K562 (cell line): ENCODE data around the gene CBX4. TPM values are rescaled to one million over a fixed set of nuclear protein-coding genes. Genes with fewer than 3 reads are reported as not detected.

Source experiments
- ATAC-seq: fragments of 200-7000 bp; cut with Tn5 transposase; 3 replicates; pipeline ENCODE4 v1.9.1; 2020; ENCODE audit warnings: moderate library complexity
- BruUV-seq: library from RNA; stranded (reverse); fragments of 400-500 nt; replicated peaks from 2 replicates; lab custom pipeline; 2021; lab: Mats Ljungman, UMichigan
- CTCF ChIA-PET: fragments of 300-600 bp; formaldehyde crosslinking; extraction: SDS; loops from one replicate; lab custom pipeline; 2021; ENCODE audit warnings: low intra/inter-chr PET ratio; lab: Yijun Ruan, JAX
- POLR2A ChIA-PET: fragments of 300-600, 350-650 bp; sonication (Branson Sonifier 250); formaldehyde crosslinking; extraction: SDS; loops from one replicate; lab custom pipeline; 2021; ENCODE audit warnings: antibody characterized with exemption, inconsistent platforms; lab: Yijun Ruan, JAX
- DNase-seq, 4 experiments: peaks; one replicate each; pipeline versions ENCODE4 v3.0.0 to v3.0.0-alpha.2; 2011 to 2018; ENCODE audit warnings: low spot score in 3 of 4, mixed read lengths in 3 of 4; ENCODE audit errors: extremely low read depth in 1 of 4
- FAIRE-seq: peaks from 2 replicates; lab custom pipeline; 2011; peaks lifted over from hg19 to GRCh38; lab: Jason Lieb, UNC
- H2AFZ ChIP-seq: 2 replicates; pipeline ENCODE4 v1.6.0; 2011; ENCODE audit warnings: low read depth, low read length, control low read depth, inconsistent platforms
- H3K27ac ChIP-seq: fragments of 200-600 bp; 3 replicates; pipeline ENCODE4 v1.8.0; 2011; ENCODE audit warnings: low read depth, mild to moderate bottlenecking, control low read depth, inconsistent platforms, low read length, moderate library complexity, mixed read lengths; ENCODE audit errors: extremely low read depth
- H3K27me3 ChIP-seq, 2 experiments: fragments of 300-600 bp in 1 of 2; 2 replicates in 1 of 2; 3 replicates in 1 of 2; pipeline versions ENCODE4 v1.6.0 to v1.8.0; 2011; ENCODE audit warnings: inconsistent platforms in 2 of 2, low read length in 2 of 2, mild to moderate bottlenecking in 1 of 2, mixed read lengths in 1 of 2, moderate library complexity in 1 of 2; ENCODE audit not compliant: control insufficient read depth in 2 of 2, insufficient read depth in 2 of 2
- H3K36me3 ChIP-seq: fragments of 300-600 bp; 3 replicates; pipeline ENCODE4 v1.8.0; 2011; ENCODE audit warnings: mild to moderate bottlenecking, low read length, inconsistent platforms; ENCODE audit not compliant: control insufficient read depth, insufficient read depth
- H3K4me1 ChIP-seq, 2 experiments: fragments of 200-600 bp in 1 of 2; replicated peaks in 1 of 2; 2 replicates in 1 of 2; 3 replicates in 1 of 2; pipeline versions ENCODE4 v1.5.1 to v1.8.0; 2011; ENCODE audit warnings: inconsistent platforms in 2 of 2, low read length in 2 of 2, mild to moderate bottlenecking in 1 of 2, mixed read lengths in 1 of 2, moderate library complexity in 1 of 2; ENCODE audit not compliant: control insufficient read depth in 2 of 2, insufficient read depth in 2 of 2
- H3K4me2 ChIP-seq: 2 replicates; pipeline ENCODE4 v1.6.1; 2011; ENCODE audit warnings: low read length, control low read depth, inconsistent platforms, mixed read lengths; ENCODE audit not compliant: insufficient read depth
- H3K4me3 ChIP-seq: fragments of 200-600 bp; sonication (generic), shearing (Covaris generic); 2 replicates; pipeline ENCODE4 v1.5.1; 2016; ENCODE audit warnings: control low read depth, inconsistent platforms
- H3K79me2 ChIP-seq: fragments of 200-600 bp; 3 replicates; pipeline ENCODE4 v1.8.0; 2011; ENCODE audit warnings: low read length, inconsistent platforms; ENCODE audit not compliant: control insufficient read depth, insufficient read depth
- H3K9ac ChIP-seq, 2 experiments: 2 replicates each; pipeline versions ENCODE4 v1.6.0 to v1.6.1; 2011; ENCODE audit warnings: low read depth in 2 of 2, low read length in 2 of 2, control low read depth in 1 of 2, inconsistent platforms in 1 of 2, mild to moderate bottlenecking in 1 of 2, mixed read lengths in 1 of 2; ENCODE audit not compliant: insufficient read depth in 1 of 2
- H3K9me1 ChIP-seq: one replicate; pipeline ENCODE4 v1.6.0; 2011; ENCODE audit warnings: inconsistent platforms, mild to moderate bottlenecking, low read length, moderate library complexity; ENCODE audit not compliant: control insufficient read depth, insufficient read depth
- H3K9me3 ChIP-seq: replicated peaks from 2 replicates; pipeline ENCODE4 v1.5.1; 2011; ENCODE audit warnings: low read depth, low read length, inconsistent platforms; ENCODE audit not compliant: control insufficient read depth, insufficient read depth
- H4K20me1 ChIP-seq: replicated peaks from 2 replicates; pipeline ENCODE4 v1.6.1; 2011; ENCODE audit warnings: low read length, inconsistent platforms, mixed read lengths; ENCODE audit not compliant: control insufficient read depth, insufficient read depth
- CBFA2T2 ChIP-seq: fragments of 450-650 bp; conservative IDR thresholded peaks from 2 replicates; pipeline ENCODE4 v1.6.1; 2017; ENCODE audit warnings: mild to moderate bottlenecking
- CC2D1A ChIP-seq: fragments of 450-650 bp; IDR thresholded peaks from 2 replicates; pipeline ENCODE4 v1.6.1; 2017; ENCODE audit warnings: mild to moderate bottlenecking
- DEAF1 ChIP-seq: fragments of 450-650 bp; formaldehyde crosslinking; IDR thresholded peaks from 2 replicates; pipeline ENCODE4 v1.4.0; 2020; ENCODE audit warnings: mild to moderate bottlenecking, moderate library complexity
- GABPA ChIP-seq: fragments of 200-800 bp; sonication (Bioruptor generic); conservative IDR thresholded peaks from 2 replicates; pipeline ENCODE4 v1.6.1; 2016; ENCODE audit warnings: low read depth, missing genetic modification characterization, missing compliant biosample characterization
- MTA3 ChIP-seq: fragments of 450-650 bp; formaldehyde crosslinking; IDR thresholded peaks from 2 replicates; pipeline ENCODE4 v1.6.1; 2017; ENCODE audit warnings: mild to moderate bottlenecking, borderline replicate concordance
- MXI1 ChIP-seq: IDR thresholded peaks from 2 replicates; pipeline ENCODE4 v1.6.1; 2011; ENCODE audit warnings: low read depth, mild to moderate bottlenecking, improper control_type of control experiment, low read length
- TAL1 ChIP-seq: fragments of 450-650 bp; IDR thresholded peaks from 2 replicates; pipeline ENCODE4 v1.6.1; 2016; ENCODE audit warnings: mild to moderate bottlenecking
- TBL1XR1 ChIP-seq, 2 experiments: IDR thresholded peaks; 2 replicates each; pipeline ENCODE4 v1.6.1; 2012; ENCODE audit warnings: improper control_type of control experiment in 2 of 2, low read length in 2 of 2, mild to moderate bottlenecking in 1 of 2
- TCF3 ChIP-seq: sonication (generic); formaldehyde crosslinking; IDR thresholded peaks from 2 replicates; pipeline ENCODE4 v1.4.0; 2020; ENCODE audit warnings: mild to moderate bottlenecking, missing genetic modification reagents
- UBTF ChIP-seq, 2 experiments: IDR thresholded peaks; 2 replicates each; pipeline ENCODE4 v1.6.1; 2012; ENCODE audit warnings: improper control_type of control experiment in 2 of 2, low read depth in 2 of 2, low read length in 2 of 2, borderline replicate concordance in 1 of 2
- VEZF1 ChIP-seq: fragments of 200-800 bp; sonication (Bioruptor generic); IDR thresholded peaks from 2 replicates; pipeline ENCODE4 v1.6.1; 2017; ENCODE audit warnings: missing genetic modification characterization, missing compliant biosample characterization
- ZNF592 ChIP-seq: fragments of 450-650 bp; IDR thresholded peaks from 2 replicates; pipeline ENCODE4 v1.6.1; 2017; ENCODE audit warnings: antibody characterized with exemption, mild to moderate bottlenecking
- WGBS: fragments of 100-300 bp; shearing (Covaris generic); methylation state at CpG from one replicate; pipeline ENCODE4 v1.1.6; 2016; ENCODE audit warnings: low coverage, mixed read lengths; ENCODE audit not compliant: insufficient coverage; ENCODE audit errors: missing lambda C conversion rate; 5-methylcytosine and 5-hydroxymethylcytosine counted together
- in situ Hi-C: fragments of 300-500 bp; cut with MboI; formaldehyde crosslinking; loops from 4 replicates; pipeline ENCODE4 v1.15.0; 2018; ENCODE audit warnings: inconsistent platforms, mixed read lengths
- intact Hi-C: fragments of 100-400 bp; cut with micrococcal nuclease; formaldehyde crosslinking; loops from 2 replicates; pipeline ENCODE4 v1.14.2; 2022
- polyA plus RNA-seq, 8 experiments: library from polyadenylated mRNA; depleted of rRNA in 4 of 8; stranded (reverse) in 5 of 8; unstranded in 3 of 8; fragments of >200 nt; fragmentation: Nextera tagmentation in 2 of 8; fragmentation: Illumina TruSeq in 1 of 8; extraction: Ambion mirVana in 2 of 8; extraction: Trizol in 1 of 8; gene quantifications; 2 replicates each; pipeline versions ENCODE4 v1.2.1 to v1.2.3, GENCODE V29; 2011 to 2014; ENCODE audit warnings: inconsistent platforms in 1 of 8, missing spikeins in 1 of 8
- total RNA-seq, 7 experiments: library from RNA; depleted of rRNA in 6 of 7; stranded (reverse); fragments of >200 nt in 6 of 7; fragmentation: Illumina TruSeq in 2 of 7; extraction: Trizol in 2 of 7; gene quantifications; 2 replicates each; pipeline versions ENCODE4 v1.2.1 to v1.2.3, GENCODE V29; 2011 to 2021; ENCODE audit warnings: low replicate concordance in 1 of 7

Gene CBX4
- total and polyA plus RNA-seq, 9 of the 15 experiments (the other 6 are each of a cell fraction or from before 2014, with no cell fraction given): 0.98 to 50.5 (median 10.0) TPM

- Histone ChIP-seq H2AFZ (0 out of 2 replicates have a peak overlapping the region, but pooled peaks have one; percentile 6), H3K4me3 (no peak overlapping the region), H3K9ac (peak overlapping the region; percentile 30 to 41; a peak in 3 of 4 replicates), H3K79me2 (peaks cover 63% of the 10 kb centered on the region), H3K4me1 (peaks cover 64 to 87% of the 10 kb centered on the region in 2 experiments), H3K4me2 (peak overlapping the region; percentile 19; the same call in 1 of the 2 replicates), H3K27me3 (no peaks in the 10 kb centered on the region), H3K27ac (peak overlapping the region; percentile 99), H3K9me3 (no peaks in the 10 kb centered on the region), H3K36me3 (peaks cover 4% of the 10 kb centered on the region; the same call in 1 of the 3 replicates), H4K20me1 (no peaks in the 10 kb centered on the region), H3K9me1 (no peaks in the 10 kb centered on the region)
- DNase-seq (peak in 2 of 4 experiments; percentile 37 to 64), FAIRE-seq (peak; percentile 74), ATAC-seq (no peak)
- no TSS peak for BruUV-seq
- in situ Hi-C loops (no loop called here), intact Hi-C loops (no loop called here)
- 32% methylated on average over 2 of the region's 2 CpGs for WGBS
- CTCF ChIA-PET: interaction anchor here (0.7 kb wide), 1 partner anchor 1581 kb away, joined by 3 read pairs; no protein-coding TSS in a partner anchor
- POLR2A ChIA-PET: interaction anchor here (1.0 to 17.8 kb wide), 5 partner anchors 8 to 62 kb away, joined by 3 to 386 read pairs (median 4); partner anchors contain the start of gene CBX4
- TF ChIP-seq TBL1XR1 (IDR thresholded peaks at IDR 0.05; ENCODE audit: low read length in 2 of 2) (peak in 1 of 2 experiments; percentile 22; a peak in 1 of 4 replicates), ZNF592 (peak; percentile 21), MTA3 (no peak), GABPA (tag) (peak; percentile 44), TCF3 (no peak), DEAF1 (0 out of 2 replicates have a peak, but pooled peaks have one; percentile 6), VEZF1 (CRISPR knock-in tag) (peak; percentile 18; the same call in 1 of the 2 replicates), MXI1 (no peak), CBFA2T2 (peak; percentile 13; the same call in 1 of the 2 replicates), CC2D1A (no peak), UBTF (IDR thresholded peaks at IDR 0.05; ENCODE audit: borderline replicate concordance in 1 of 2, low read depth in 2 of 2, low read length in 2 of 2) (0 out of 4 replicates have a peak, but pooled peaks of 1 of the 2 experiments have one; percentile 44), TAL1 (no peak)
These were observed 10.2 kb downstream of the CBX4 start for GRCh38 chr17:79829004-79829403.
